Measurements from ENCODE around the gene SORBS1.
A peak's percentile ranks its signal among the peaks of the same experiment; 100 is the strongest.

The SORBS1 gene

DNA sequence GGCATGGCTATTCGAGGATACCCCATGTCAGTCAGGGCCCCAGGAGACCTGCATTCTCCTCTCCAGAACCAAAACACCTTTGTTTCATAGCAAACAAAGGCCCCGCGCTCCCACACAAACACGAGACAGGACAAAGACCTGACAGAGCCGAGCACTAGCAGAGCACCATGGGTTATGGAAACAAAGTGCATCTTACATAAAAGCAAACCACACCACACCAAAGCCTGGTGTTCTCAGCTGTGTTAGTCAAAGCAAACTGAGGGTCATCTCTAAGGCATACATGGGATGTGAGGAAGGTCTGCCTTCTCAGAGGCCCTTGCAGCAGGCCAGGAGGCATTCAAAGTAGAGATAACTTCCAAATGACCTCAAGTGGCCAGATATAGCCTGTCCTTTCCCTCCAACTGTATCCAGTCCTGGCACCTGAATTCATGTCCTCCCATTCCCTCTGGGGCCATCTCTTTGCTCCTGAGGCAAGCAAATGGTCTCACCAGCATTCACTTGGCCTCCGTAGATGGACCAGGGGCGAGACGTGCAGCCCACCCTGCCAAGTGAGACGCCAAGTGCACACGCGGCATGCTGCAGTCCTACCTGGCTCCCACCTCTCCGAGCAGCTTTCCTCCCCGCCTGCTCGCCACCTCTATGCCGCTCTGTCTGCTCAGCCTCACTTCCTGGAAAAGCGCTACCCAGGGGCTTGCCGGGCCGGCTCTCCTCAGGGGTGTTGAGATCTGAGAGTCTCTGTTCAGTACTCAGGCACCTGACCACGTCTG lies 225.1 kb downstream of the SORBS1 start:
- no peak for DNase-seq

- DNase-seq: no peak
These were observed 226.4 kb downstream of the SORBS1 start for GRCh38 chr10:95334805-95335144.

DNA sequence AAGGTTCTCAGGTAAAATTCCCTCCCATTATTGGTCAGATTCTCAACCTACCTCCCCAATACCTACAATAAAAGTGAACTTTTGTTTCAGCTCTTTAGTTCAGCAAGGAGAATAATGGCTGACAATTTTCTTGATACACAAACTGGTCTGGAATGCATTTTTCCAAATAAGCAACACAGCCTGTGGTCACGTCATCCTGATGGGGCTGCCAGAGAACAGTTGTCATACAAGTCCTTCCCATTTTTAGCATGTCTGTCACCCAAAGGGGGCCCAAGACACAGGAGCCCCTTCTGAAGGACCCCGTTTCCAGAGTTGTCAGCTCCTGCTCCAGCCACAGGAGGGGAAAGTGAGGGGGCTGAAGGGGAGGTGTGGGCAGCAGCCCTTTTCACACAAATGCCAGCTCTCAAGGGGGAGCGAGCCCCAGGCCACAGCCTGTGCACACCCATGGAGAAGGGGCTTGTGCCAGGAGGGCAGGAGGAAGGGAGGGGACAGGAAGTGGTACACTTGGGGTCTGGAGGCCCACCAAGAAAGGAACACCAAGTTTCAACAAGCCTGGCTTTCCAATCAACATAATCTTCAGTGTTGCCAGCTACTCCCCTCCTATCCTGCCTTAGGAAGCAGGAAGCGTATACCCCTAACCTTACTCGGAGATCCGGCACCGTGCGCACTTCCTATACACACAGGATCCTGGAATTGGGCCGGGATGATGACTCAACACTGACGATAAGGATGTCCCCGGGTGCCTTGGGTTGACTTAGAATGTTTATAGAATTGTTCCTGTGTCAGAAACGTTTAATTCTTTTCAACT lies 227.0 kb downstream of the SORBS1 start:
- no peak for DNase-seq

DNA sequence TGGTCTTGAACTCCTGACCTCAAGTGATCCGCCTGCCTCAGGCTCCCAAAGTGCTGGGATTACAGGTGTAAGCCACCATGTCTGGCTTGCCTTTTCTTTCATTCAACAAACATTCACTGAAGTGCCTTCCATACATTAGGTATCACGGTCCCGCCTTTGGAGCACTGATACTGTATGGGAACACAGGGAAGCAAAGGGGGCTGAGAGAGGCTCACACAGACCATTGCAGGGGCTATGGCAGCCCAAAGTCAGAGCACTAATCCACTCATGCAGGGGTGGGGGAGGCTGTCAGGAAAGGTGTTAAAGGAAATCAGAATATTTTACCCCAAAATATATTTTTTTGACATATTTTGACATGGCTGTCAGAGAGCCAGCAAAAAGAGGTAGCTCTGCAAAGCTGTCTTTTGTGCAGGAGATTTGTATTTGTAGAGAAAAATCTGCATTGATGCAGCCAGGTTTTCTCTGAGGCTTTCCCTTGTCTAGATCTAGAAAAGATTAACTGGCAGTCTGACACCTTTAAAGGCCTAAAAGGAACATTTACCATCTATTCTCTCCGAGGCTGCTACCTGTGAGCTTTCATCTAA lies 228.4 kb downstream of the SORBS1 start:
- DNase-seq: no peak

DNA sequence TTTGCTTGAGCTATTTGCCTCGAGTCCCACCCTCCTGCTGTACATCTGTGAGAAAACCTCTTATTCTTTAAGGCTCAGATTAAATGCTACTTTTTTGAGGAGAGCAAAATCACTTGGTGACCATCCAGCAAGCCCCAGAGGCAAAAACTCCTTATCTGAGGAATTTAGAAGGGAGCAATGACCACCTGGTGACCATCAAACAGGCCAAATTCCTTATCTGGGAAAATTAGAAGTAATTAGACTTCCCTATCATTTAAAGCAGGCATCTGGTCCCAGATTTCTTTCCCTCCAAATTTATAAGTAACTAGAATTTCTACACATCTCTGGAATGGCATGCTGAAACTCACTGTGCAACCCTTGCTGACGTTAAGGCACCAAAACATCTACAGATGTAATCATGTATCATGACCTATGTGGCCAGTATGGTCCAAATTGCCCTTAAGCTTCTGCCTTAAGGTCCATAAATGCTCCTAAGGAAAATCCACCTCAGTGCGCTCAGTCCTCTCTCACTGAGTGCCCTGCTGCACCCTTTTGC lies 229.5 kb downstream of the SORBS1 start:
- no peak for DNase-seq

- no peak for DNase-seq
These were observed 230.2 kb downstream of the SORBS1 start for GRCh38 chr10:95330966-95331453.

DNA sequence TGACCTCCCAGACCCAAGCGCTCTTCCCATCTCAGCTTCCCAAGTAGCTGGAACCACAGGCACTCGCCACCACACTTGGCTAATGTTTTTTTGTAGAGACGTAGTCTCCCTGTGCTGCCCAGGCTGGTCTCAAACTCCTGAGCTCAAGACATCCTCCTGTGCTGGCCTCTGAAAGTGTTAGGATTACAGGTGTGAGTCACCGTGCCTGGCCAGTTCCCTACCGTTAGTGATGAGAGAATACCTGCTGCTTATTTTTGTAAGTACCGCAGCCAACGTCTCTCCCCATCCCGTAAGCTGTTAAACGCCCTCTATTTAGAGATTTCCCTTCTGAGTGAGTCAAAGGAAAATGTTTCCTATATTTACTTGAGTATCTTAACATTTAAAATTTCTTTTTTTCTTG lies 231.9 kb downstream of the SORBS1 start:
- DNase-seq: no peak

- DNase-seq: no peak
These were observed 233.2 kb downstream of the SORBS1 start for GRCh38 chr10:95328013-95328412.

DNA sequence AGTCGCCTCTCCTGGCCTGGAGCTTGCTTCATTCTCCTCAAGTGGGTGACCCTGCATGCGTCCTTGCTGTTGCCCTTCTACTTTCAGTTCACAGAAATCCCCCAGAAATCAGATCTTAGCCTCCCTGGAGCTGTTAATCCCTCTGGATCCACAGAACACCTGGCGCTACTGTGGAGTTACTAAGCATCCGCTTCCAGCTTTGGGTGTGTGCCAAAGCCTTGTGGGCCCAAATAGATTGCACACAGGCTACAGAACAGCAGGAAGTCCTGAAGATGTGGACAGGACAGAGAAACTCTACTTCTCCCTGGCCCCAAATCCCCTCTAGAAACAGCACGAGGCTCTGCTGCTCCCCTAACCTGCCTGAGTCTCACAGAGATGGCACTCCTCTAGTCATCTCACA lies 233.8 kb downstream of the SORBS1 start:
- DNase-seq: peak; percentile 88

DNA sequence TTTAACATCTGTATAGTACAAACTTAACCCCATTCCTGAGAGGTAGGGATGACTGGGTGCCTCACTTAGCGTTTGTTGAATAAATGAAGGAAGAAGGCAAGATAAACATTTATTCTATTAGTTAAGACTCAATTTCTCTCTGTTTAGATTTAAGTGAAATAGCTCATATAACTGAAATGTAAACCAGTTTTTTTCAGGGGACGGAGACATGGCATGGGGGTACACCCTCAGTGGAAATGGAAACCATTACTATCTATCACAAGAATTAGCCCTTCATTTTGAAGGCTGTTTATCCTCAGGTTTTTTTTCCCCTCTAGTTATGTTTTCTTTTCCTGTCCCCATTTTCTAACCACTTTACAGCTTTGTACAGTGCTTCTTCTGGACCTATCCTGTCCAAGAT lies 234.8 kb downstream of the SORBS1 start:
- DNase-seq: no peak

GRCh38 chr10:95325863-95326262 lies 235.3 kb downstream of the SORBS1 start:
- DNase-seq: no peak

- DNase-seq: no peak
These were observed 236.5 kb downstream of the SORBS1 start for GRCh38 chr10:95324436-95325268.

DNA sequence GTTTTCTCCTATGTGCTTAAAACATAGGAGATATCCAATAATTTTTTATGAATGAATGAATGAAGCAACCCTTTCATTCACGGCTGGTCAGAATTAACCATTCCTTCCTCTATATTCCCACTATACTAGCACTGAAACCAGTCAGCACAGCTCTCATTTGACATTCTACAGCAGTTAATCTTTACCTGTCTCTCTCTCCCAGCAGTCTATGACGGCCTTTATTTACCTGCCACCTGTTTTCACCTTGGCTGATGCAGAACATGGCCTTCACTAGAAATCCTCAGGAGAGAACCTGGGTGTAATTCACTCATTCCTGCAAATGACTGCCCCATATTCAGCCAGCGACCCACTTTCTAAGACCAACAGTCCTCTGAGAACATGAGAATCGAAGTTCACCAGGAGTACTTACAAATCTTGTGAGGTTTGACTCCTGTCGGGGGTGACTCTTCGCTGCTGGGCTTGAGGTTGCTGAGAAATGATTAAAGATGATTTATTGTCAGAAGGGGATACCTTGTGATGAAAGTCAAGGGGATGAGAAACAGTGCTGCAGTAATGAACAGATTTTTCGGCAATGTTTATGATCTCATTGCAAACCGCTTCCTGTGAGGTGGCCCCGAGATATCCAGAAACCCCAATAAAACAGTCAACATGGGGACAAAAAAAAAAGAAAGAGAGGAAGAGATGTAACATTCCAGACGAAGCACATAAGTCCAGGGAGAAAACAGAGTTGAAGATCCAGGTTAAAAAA lies 239.4 kb downstream of the SORBS1 start:
- no peak for DNase-seq

DNA sequence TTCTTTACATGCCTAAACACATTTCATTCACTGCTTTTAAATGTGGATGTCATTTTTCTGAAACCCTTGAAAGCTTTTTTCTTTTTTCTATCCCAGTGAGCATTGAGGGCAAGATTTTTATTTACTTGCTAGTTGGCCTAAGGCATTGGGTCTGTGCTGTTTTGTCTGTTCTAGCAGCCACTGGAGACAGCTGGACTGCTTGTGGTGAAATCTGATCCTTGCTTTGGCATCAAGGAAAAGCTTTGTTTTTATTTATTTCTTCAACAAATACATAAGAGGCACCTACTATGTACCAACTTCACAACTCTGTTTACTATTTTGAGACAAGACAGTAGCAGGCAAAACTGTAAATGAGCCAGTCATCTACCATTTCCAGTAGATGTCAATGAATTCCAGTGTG lies 241.9 kb downstream of the SORBS1 start:
- peak; percentile 35 for DNase-seq

GRCh38 chr10:95315509-95315908 lies 245.7 kb downstream of the SORBS1 start:
- peak; percentile 15 for DNase-seq

- peak; percentile 5 for DNase-seq
These were observed 246.8 kb downstream of the SORBS1 start for GRCh38 chr10:95314192-95314918.

DNA sequence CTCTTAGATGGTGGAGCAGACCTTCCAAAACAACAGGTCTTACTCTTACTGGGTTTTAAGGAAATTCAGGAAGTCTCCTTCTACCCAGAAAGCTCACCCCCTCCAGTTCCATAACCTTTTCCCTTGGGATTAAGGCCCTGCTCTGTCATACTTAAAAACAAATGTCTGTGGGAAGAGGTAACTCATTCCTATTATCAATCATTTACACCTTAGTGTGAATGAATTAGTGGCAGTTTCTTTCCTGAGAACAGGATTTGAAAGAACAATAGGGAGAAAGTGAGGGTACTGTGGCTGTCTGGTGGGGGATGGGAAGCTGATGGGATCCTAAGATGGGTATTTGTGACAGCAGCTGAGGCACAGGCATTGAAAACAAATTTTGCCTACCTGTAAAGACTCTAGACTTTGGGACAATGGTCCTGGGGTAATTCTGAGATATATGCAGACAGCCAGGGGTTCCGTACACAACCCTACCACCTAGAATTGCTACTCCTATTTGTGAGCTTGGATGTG lies 248.1 kb downstream of the SORBS1 start:
- no peak for DNase-seq

- DNase-seq: no peak
These were observed 248.9 kb downstream of the SORBS1 start for GRCh38 chr10:95312257-95312656.

DNA sequence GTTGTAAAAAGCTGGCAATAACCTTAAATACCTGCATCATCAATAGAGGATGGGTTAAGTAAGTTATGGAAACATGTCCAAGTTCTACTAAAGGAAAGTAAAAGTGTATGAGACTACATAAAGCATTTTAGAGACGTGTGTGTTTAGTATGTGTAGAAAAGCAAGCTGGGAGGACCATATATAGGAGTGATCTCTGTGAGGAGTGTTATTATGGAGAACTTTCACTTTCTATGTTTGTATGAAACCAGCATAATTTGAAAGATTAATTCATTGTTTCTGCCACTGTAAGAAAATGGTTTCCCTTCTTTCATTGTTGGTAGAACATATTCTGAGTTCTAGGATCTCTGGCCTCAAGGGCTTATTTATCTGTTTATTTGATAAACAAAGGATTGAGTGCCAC lies 251.2 kb downstream of the SORBS1 start:
- no peak for DNase-seq

GRCh38 chr10:95308389-95309302 lies 252.5 kb downstream of the SORBS1 start:
- DNase-seq: peak; percentile 36

All from NCI-H69 (cell line).